ENCODE data around the gene SCOC.

- TF ChIP-seq EZH2 (IDR thresholded peaks at IDR 0.05) (no peak), POLR2AphosphoS5 (IDR thresholded peaks at IDR 0.05; ENCODE audit: borderline replicate concordance, low read depth, low read length) (no peak)
Observed at GRCh38 chr4:140333523-140333922, 39.9 kb upstream of the SCOC start.

All from SK-N-MC (cell line).